ENCODE results near the gene FIG4. TPM values are rescaled to one million over a fixed set of nuclear protein-coding genes. Genes with fewer than 3 reads are reported as not detected.

FIG4 gene
- total RNA-seq, 4 donors from 2014 or later, result 13.5 to 45.6 (median 19.6) TPM

GRCh38 chr6:109762769-109763441, 71.8 kb downstream of the FIG4 start:
- TF ChIP-seq CTCF (IDR thresholded peaks at IDR 0.05; ENCODE audit: low read depth), result no peak

- no peak for TF ChIP-seq CTCF (IDR thresholded peaks at IDR 0.05; ENCODE audit: low read depth)
Measured at GRCh38 chr6:109766167-109766566, 75.1 kb downstream of the FIG4 start.

GRCh38 chr6:109767961-109768360, 76.9 kb downstream of the FIG4 start:
- no peak for TF ChIP-seq CTCF (IDR thresholded peaks at IDR 0.05; ENCODE audit: low read depth)

- TF ChIP-seq CTCF (IDR thresholded peaks at IDR 0.05; ENCODE audit: low read depth), result no peak
Measured at GRCh38 chr6:109768485-109768884, 77.4 kb downstream of the FIG4 start.

GRCh38 chr6:109769213-109769612, 78.1 kb downstream of the FIG4 start:
- TF ChIP-seq CTCF (IDR thresholded peaks at IDR 0.05; ENCODE audit: low read depth), result no peak

- no peak for TF ChIP-seq CTCF (IDR thresholded peaks at IDR 0.05; ENCODE audit: low read depth)
Measured at GRCh38 chr6:109770047-109770446, 79.0 kb downstream of the FIG4 start.

- no peak for TF ChIP-seq CTCF (IDR thresholded peaks at IDR 0.05; ENCODE audit: low read depth)
Measured at GRCh38 chr6:109770779-109771178, 79.7 kb downstream of the FIG4 start.

All from subcutaneous adipose tissue (tissue), 4 donors.